Hematopoietic multipotent progenitor cell treated with erythropoietin and hydrocortisone succinate and interleukin-3 and kit ligand, for 17 days (in vitro differentiated cells): ENCODE measurements around the gene TANK.
"Not testable (repeated sequence)": the region's sequence is repeated elsewhere in the genome, so short reads cannot be mapped to it uniquely, and the experiment has no call there.

Source experiments
- DNase-seq: peaks from one replicate; pipeline ENCODE4 v3.0.0-alpha.2; 2015; ENCODE audit warnings: low spot score

Gene TANK

DNA sequence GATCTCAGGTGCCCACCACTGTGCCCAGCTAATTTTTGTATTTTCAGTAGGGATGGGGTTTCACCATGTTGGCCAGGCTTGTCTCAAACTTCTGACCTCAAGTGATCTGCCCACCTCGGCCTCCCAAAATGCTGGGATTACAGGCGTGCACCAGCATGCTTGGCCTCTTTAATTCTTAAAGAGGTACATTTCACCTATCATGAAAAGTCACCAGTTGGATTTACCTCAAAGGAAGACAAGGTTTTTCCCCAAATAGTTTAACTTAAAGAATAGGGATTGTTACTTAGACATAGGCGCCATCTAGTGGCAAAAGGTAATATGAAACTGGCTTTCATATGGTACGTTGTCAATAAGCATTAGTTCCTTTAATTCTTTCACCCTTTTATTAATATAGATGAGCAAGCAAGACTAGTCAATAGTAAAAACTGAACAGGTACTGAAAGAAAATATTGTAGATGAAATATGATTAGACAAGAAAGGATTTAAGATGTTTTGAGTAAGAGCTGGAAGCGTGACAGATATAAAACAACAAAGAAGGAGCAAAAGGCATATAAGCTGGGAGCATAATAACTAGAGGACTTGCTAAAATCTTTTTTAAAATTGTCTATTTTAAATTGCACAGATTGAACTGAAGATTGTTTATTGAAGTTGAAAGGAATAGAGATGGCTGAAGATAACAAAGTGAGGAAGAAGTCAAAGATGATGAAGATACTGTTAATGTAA, 113.0 kb downstream of the TANK start:
- peak; percentile 77 for DNase-seq

DNA sequence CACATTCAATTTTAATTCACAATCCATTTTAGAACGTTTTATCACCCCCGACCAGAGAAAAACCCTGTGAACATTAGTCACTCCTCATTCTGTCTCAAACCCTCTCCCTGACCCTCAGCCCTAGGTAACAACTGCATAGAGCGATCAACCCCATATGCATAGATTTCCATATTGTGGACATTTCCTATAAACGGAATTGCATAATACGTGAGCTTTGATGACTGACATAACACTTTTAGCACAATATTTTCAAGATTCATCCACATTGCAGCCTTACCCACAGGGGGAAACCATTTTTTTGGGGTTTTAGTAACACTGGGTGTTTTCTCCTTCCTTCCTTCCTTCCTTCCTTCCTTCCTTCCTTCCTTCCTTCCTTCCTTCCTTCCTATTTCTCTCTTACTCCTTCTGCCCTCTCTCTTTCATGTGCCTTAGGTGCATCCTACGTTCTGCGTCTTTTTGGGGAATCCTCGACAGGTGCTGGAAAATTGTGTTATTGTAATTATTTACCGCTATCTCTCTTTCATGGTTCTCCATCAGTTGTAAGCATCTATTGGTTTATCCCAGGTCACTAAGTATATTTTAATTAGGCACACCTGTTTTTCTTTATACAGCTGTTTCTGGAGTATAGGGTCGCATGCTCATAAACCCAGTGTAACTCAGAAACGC, 118.5 kb downstream of the TANK start:
- peak; percentile 27 for DNase-seq

DNA sequence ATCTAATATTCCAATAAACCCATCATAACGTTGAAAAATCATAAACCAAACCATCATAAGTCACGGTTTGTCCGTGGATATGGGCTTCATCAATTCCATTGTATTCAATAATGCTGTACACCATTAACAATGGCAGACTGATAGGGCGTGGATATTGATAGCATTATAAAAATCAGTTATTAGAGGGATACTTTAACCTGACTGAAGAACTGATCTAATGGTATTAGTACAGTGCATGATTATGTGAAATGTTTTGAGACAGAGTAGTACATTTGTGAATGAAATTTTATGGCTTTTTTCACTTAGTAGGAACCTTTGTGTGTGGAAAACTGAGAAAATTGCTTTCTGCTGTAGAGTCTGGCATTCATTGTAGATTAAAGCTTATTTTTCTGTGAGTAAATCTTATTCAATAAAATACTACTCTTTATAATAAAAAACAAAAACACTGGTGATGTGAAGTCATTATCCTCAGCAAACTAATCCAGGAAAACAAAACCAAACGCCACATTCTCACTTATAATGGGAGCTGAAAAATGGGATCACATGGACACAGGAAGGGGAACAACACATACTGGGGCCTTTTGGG, 119.1 kb downstream of the TANK start:
- DNase-seq = not testable (repeated sequence)

DNA sequence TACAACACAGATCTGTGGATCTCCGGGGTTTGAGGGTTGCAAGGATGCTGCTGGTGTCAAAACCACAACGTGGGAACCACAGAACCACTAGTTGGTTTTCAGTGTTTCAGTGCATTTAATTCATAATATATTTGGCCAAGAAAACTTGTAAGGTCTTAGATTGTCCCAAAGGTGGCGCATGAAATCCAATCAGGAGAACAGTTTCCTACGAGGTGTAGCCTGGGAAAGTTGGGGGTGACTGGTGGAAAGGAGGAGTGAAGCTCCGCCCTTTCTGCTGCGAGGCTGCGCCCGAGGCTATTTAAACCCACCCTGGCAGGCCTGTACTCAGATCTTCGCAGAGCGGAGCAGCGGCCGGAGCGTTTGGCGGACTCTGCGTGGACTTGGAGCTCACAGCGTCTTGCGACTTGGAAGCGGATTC, 120.7 kb downstream of the TANK start:
- not testable (repeated sequence) for DNase-seq

DNA sequence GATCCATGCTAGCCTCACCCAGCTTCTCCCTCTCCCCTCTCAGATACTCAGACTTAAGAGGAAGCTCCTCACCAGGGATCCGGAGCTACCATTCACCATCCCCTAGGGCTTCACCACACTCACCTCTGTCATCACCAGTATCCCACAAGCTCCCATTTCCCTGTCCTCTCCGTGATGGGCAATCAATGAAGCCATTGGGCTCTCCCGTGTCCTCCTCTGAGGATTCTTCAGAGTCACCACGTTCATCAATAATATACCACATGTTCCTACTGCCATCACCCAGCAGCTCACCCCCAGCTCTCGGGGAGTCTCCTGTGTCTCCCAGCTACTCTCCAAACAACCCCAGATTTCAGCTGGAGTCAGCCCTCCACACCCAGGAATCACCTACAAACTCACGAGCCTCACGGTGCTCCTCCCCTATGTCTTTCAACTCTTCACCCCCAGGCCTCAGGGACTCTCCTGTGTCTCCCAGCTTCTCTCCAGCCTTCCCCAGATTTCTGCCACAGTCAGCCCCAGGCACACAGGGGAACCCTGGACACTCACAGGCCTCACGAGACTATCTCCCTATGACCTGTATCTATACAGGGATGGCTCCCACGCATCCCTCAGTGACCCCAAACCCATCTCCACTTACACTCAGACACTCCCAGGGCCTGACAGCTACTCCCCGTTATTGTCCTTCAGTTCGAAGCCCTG, 121.5 kb downstream of the TANK start:
- not testable (repeated sequence) for DNase-seq

- DNase-seq = not testable (repeated sequence)
Observed at GRCh38 chr2:161282311-161282644, 122.0 kb downstream of the TANK start.

GRCh38 chr2:161283926-161284325, 123.7 kb downstream of the TANK start:
- DNase-seq = no peak
